Testis (tissue), 5 donors: ENCODE results near the gene AGR3. TPM values are rescaled to one million over a fixed set of nuclear protein-coding genes. Genes with fewer than 3 reads are reported as not detected.

Experiments used
- DNase-seq: peaks from one replicate; pipeline ENCODE4 v3.0.0-alpha.2; 2019
- H3K27ac ChIP-seq, 2 donors: fragments of 200-600 bp; sonication (generic); one replicate each; pipeline ENCODE4 v1.5.1; 2019
- H3K27me3 ChIP-seq: fragments of 200-600 bp; sonication (generic); one replicate; pipeline ENCODE4 v1.5.1; 2019
- H3K36me3 ChIP-seq: fragments of 200-600 bp; sonication (generic); one replicate; pipeline ENCODE4 v1.5.1; 2017; ENCODE audit warnings: low read depth; ENCODE audit errors: missing control alignments
- H3K4me1 ChIP-seq: fragments of 200-600 bp; sonication (generic); one replicate; pipeline ENCODE4 v1.5.1; 2019
- H3K4me3 ChIP-seq, 2 donors: fragments of 200-600 bp; sonication (generic); one replicate each; pipeline ENCODE4 v1.5.1; 2017 to 2019
- H3K9me3 ChIP-seq: fragments of 200-600 bp; sonication (generic); one replicate; pipeline ENCODE4 v1.5.1; 2017
- CTCF ChIP-seq, 3 experiments: fragments of 450-650 bp in 2 of 3; fragments of 200-600 bp in 1 of 3; sonication (generic) in 1 of 3; IDR thresholded peaks; one replicate each; pipeline ENCODE4 v1.5.1; 2016 to 2019; ENCODE audit warnings: antibody characterized with exemption in 3 of 3, mild to moderate bottlenecking in 2 of 3, moderate library complexity in 1 of 3
- POLR2A ChIP-seq: fragments of 450-650 bp; IDR thresholded peaks from one replicate; pipeline ENCODE4 v1.6.1; 2017; ENCODE audit warnings: antibody characterized with exemption, mild to moderate bottlenecking, moderate library complexity
- WGBS, 2 donors: methylation state at CpG; one replicate each; pipeline ENCODE4 v1.1.5; 2018; 5-methylcytosine and 5-hydroxymethylcytosine counted together
- intact Hi-C: fragments of 100-400 bp; cut with DNase I; formaldehyde crosslinking; loops from one replicate; pipeline ENCODE4 v1.15.1; 2023; ENCODE audit warnings: low total_unique reads
- long read RNA-seq, 2 donors: transcript quantifications; one replicate each; lab custom pipeline, GENCODE V29; 2026
- polyA plus RNA-seq: library from polyadenylated mRNA; stranded (reverse); fragments of 350-450 nt; fragmentation: Illumina TruSeq; extraction: RNeasy Lipid Tissue Mini Kit (QIAGEN cat#74804); gene quantifications from one replicate; pipeline ENCODE4 v1.2.3, GENCODE V29; 2014; ENCODE audit warnings: low read depth, low replicate concordance; ENCODE audit not compliant: insufficient read depth
- total RNA-seq, 2 donors: library from RNA; depleted of rRNA; stranded (reverse); fragments of >200 nt; gene quantifications; one replicate each; pipeline ENCODE4 v1.2.3, GENCODE V29; 2016

The AGR3 gene
- total RNA-seq: not detected
- 2.0 TPM for polyA plus RNA-seq
- long read RNA-seq, donor 1, partial matches to known transcripts: 6 of 7 reads
- long read RNA-seq, donor 1, other reads (novel, unspliced or antisense): 0 of 7 reads
- long read RNA-seq, donor 2: 0 reads

DNA sequence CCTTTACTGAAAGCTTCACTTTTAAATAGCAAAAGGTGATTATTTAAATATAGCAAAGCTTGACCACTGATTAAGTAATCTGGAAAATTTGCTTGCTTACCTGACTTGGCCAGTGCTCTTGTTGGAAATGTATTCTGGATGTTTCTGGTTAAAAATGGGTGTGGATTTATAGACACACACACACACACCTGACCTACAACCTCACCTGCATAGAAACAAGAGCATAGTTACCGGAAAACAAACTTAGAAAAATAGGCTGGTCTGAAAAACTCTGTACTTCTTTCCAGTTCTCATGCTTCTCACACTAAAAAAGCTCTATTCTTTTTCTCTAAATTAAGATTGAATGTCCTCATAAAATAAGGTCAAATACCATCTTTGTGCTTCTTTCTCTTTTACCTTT is at the start of gene AGR3:
Gene AGR3, minus strand, starts transcription at position 140 of the 400 bp plus-strand sequence. CDS start 3,365 bp downstream, outside the sequence.
- no peak for TF ChIP-seq CTCF (IDR thresholded peaks at IDR 0.05)
- no peak for TF ChIP-seq POLR2A
- no peak for DNase-seq
- intact Hi-C loops: no loop called here
- Histone ChIP-seq H3K4me1 (no peaks in the 10 kb centered on the region), H3K4me3 (no peak within 1 kb of the TSS), H3K9me3 (no peaks in the 10 kb centered on the region), H3K27me3 (no peaks in the 10 kb centered on the region), H3K36me3 (no peaks in the 10 kb centered on the region), H3K27ac (no peak within 1 kb of the TSS)
- WGBS, 2 donors: 94 to 100% methylated on average over 1 of the region's 1 CpG

GRCh38 chr7:16930946-16931345 is 49.2 kb upstream of the AGR3 start:
- intact Hi-C loops: no loop called here
- Histone ChIP-seq H3K27me3 (no peaks in the 10 kb centered on the region), H3K4me3 (no peak overlapping the region), H3K27ac (no peak overlapping the region), H3K36me3 (no peaks in the 10 kb centered on the region), H3K9me3 (no peaks in the 10 kb centered on the region), H3K4me1 (no peaks in the 10 kb centered on the region)
- TF ChIP-seq POLR2A (no peak), CTCF (IDR thresholded peaks at IDR 0.05) (no peak)
- no peak for DNase-seq
- WGBS, 2 donors: 95 to 99% methylated on average over 4 of the region's 4 CpGs

GRCh38 chr7:16929146-16929762 is 47.5 kb upstream of the AGR3 start:
- Histone ChIP-seq H3K9me3 (no peaks in the 10 kb centered on the region), H3K4me3 (no peak overlapping the region), H3K4me1 (no peaks in the 10 kb centered on the region), H3K27ac (no peak overlapping the region), H3K27me3 (no peaks in the 10 kb centered on the region), H3K36me3 (no peaks in the 10 kb centered on the region)
- intact Hi-C loops: no loop called here
- no peak for DNase-seq
- WGBS, 2 donors: 73 to 89% methylated on average over 1 of the region's 1 CpG
- no peak for TF ChIP-seq POLR2A
- TF ChIP-seq CTCF (IDR thresholded peaks at IDR 0.05): no peak

DNA sequence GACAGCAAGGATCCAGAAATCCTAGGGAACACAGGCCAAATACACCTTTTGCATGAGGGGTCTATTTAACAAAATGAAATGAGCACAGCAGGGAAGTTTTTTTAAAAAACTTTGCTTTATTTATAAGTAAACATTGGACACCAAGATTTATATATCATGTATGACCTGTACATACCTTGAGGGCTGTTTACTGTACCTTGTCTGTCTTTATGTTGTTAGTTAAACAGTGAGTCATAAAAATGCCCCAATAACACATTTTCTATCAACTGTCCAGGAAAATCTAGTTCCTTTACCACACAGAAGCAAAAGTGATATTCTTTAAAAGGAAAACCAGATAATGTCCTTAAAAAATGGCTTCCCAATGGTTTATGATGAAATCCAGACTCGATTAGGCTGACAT is 45.1 kb upstream of the AGR3 start:
- Histone ChIP-seq H3K27ac (no peak overlapping the region), H3K4me1 (no peaks in the 10 kb centered on the region), H3K4me3 (no peak overlapping the region), H3K36me3 (no peaks in the 10 kb centered on the region), H3K27me3 (no peaks in the 10 kb centered on the region), H3K9me3 (no peaks in the 10 kb centered on the region)
- intact Hi-C loops: no loop called here
- 90 to 96% methylated on average over 1 of the region's 1 CpG for WGBS, 2 donors
- TF ChIP-seq CTCF (IDR thresholded peaks at IDR 0.05) (no peak), POLR2A (no peak)
- DNase-seq: no peak

DNA sequence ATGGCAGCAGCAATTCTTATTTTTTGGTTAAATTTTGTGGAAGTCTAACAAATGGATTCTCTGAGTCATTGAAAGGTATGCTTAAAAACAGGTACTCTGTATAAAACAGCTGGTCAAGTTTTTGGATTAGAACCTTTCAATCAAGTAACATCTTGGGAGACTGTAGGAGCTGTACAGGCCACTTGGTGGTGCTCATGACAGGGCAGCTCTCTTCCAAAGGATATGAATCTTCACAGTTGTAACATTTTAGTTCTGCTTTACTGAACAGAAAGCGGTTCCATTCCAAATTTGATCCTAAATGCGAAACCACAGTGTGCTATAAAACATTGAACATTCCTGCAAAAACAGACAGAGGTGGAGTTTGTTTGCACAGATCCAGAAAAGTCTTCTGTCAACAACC is 44.5 kb upstream of the AGR3 start:
- intact Hi-C loops: no loop called here

More for the DNA sequence above, 44.5 kb upstream of the AGR3 start:
- H3K4me1 ChIP-seq: no peaks in the 10 kb centered on the region
- no peaks in the 10 kb centered on the region for H3K9me3 ChIP-seq
- no peaks in the 10 kb centered on the region for H3K27me3 ChIP-seq
- no peaks in the 10 kb centered on the region for H3K36me3 ChIP-seq
- H3K27ac ChIP-seq: no peak overlapping the region
- H3K4me3 ChIP-seq: no peak overlapping the region
- 37 to 62% methylated on average over 2 of the region's 2 CpGs for WGBS, 2 donors
- peak; percentile 65 for DNase-seq
- peak in 2 of 3 experiments; percentile 53 to 56 for TF ChIP-seq CTCF (IDR thresholded peaks at IDR 0.05)
- TF ChIP-seq POLR2A: no peak
